GM12864 (cell line): ENCODE measurements around the gene PTGER4.

Experiments
- DNase-seq: peaks from one replicate; pipeline ENCODE4 v3.0.0-alpha.2; 2011; ENCODE audit warnings: low read depth
- H3K4me3 ChIP-seq: 2 replicates; pipeline ENCODE4 v1.5.1; 2011; ENCODE audit warnings: mild to moderate bottlenecking, low read depth, low read length, control low read depth
- CTCF ChIP-seq: IDR thresholded peaks from 2 replicates; pipeline ENCODE4 v1.5.1; 2011; ENCODE audit warnings: low read depth, mild to moderate bottlenecking, moderate library complexity, low read length, control low read depth, inconsistent platforms; ENCODE audit errors: missing control alignments

The PTGER4 gene

GRCh38 chr5:40669606-40670390, 9.9 kb upstream of the PTGER4 start:
- TF ChIP-seq CTCF = no peak
- no peak for DNase-seq

GRCh38 chr5:40672425-40672824, 7.3 kb upstream of the PTGER4 start:
- no peak overlapping the region for H3K4me3 ChIP-seq
- TF ChIP-seq CTCF = no peak
- no peak for DNase-seq

More at GRCh38 chr5:40669606-40670390, 9.9 kb upstream of the PTGER4 start:
- no peak overlapping the region for H3K4me3 ChIP-seq

GRCh38 chr5:40674661-40675235, 5.0 kb upstream of the PTGER4 start:
- DNase-seq = no peak
- TF ChIP-seq CTCF = no peak
- no peak overlapping the region for H3K4me3 ChIP-seq

GRCh38 chr5:40675396-40676133, 4.2 kb upstream of the PTGER4 start:
- no peak for DNase-seq
- TF ChIP-seq CTCF = no peak
- H3K4me3 ChIP-seq = no peak overlapping the region

- no peak overlapping the region for H3K4me3 ChIP-seq
- DNase-seq = no peak
- no peak for TF ChIP-seq CTCF
These were observed 2.9 kb upstream of the PTGER4 start for GRCh38 chr5:40676613-40677343.

GRCh38 chr5:40677456-40677855, 2.3 kb upstream of the PTGER4 start:
- no peak overlapping the region for H3K4me3 ChIP-seq
- TF ChIP-seq CTCF = no peak
- DNase-seq = no peak
